Activated T-cell treated with anti-CD3 and anti-CD28 coated beads for 24 hours (primary cell): ENCODE results near the gene SMOC2.
"Not testable (repeated sequence)": the region's sequence is repeated elsewhere in the genome, so short reads cannot be mapped to it uniquely, and the experiment has no call there.

Experiments used
- DNase-seq: peaks from one replicate; pipeline ENCODE4 v3.0.0-alpha.2; 2020; ENCODE audit warnings: low read depth

The SMOC2 gene

GRCh38 chr6:168518867-168519266, 77.9 kb downstream of the SMOC2 start:
- DNase-seq, result no peak

GRCh38 chr6:168520233-168520632, 79.2 kb downstream of the SMOC2 start:
- no peak for DNase-seq

- DNase-seq, result no peak
Observed at GRCh38 chr6:168524571-168525001, 83.6 kb downstream of the SMOC2 start.

- DNase-seq, result no peak
Observed at GRCh38 chr6:168525114-168525513, 84.1 kb downstream of the SMOC2 start.

- DNase-seq, result no peak
Observed at GRCh38 chr6:168525926-168526630, 85.1 kb downstream of the SMOC2 start.

GRCh38 chr6:168526841-168527281, 85.9 kb downstream of the SMOC2 start:
- DNase-seq, result no peak

- DNase-seq, result no peak
Observed at GRCh38 chr6:168527451-168528210, 86.6 kb downstream of the SMOC2 start.

- DNase-seq, result no peak
Observed at GRCh38 chr6:168528474-168529095, 87.6 kb downstream of the SMOC2 start.

GRCh38 chr6:168529214-168529613, 88.2 kb downstream of the SMOC2 start:
- no peak for DNase-seq

GRCh38 chr6:168530653-168531071, 89.7 kb downstream of the SMOC2 start:
- DNase-seq, result no peak

GRCh38 chr6:168532070-168532469, 91.1 kb downstream of the SMOC2 start:
- no peak for DNase-seq

GRCh38 chr6:168533414-168533813, 92.4 kb downstream of the SMOC2 start:
- no peak for DNase-seq

- no peak for DNase-seq
Observed at GRCh38 chr6:168534265-168534664, 93.3 kb downstream of the SMOC2 start.

- DNase-seq, result no peak
Observed at GRCh38 chr6:168535711-168536110, 94.7 kb downstream of the SMOC2 start.

- no peak for DNase-seq
Observed at GRCh38 chr6:168536196-168536595, 95.2 kb downstream of the SMOC2 start.

GRCh38 chr6:168536665-168537539, 95.9 kb downstream of the SMOC2 start:
- DNase-seq, result no peak

GRCh38 chr6:168537540-168537884, 96.5 kb downstream of the SMOC2 start:
- DNase-seq, result no peak

- not testable (repeated sequence) for DNase-seq
Observed at GRCh38 chr6:168538188-168538891, 97.4 kb downstream of the SMOC2 start.

GRCh38 chr6:168538892-168539811, 98.2 kb downstream of the SMOC2 start:
- no peak for DNase-seq

- DNase-seq, result no peak
Observed at GRCh38 chr6:168540713-168541291, 99.8 kb downstream of the SMOC2 start.
